ENCODE results near the gene TPM1.
A peak's percentile ranks its signal among the peaks of the same experiment; 100 is the strongest.

The TPM1 gene

DNA sequence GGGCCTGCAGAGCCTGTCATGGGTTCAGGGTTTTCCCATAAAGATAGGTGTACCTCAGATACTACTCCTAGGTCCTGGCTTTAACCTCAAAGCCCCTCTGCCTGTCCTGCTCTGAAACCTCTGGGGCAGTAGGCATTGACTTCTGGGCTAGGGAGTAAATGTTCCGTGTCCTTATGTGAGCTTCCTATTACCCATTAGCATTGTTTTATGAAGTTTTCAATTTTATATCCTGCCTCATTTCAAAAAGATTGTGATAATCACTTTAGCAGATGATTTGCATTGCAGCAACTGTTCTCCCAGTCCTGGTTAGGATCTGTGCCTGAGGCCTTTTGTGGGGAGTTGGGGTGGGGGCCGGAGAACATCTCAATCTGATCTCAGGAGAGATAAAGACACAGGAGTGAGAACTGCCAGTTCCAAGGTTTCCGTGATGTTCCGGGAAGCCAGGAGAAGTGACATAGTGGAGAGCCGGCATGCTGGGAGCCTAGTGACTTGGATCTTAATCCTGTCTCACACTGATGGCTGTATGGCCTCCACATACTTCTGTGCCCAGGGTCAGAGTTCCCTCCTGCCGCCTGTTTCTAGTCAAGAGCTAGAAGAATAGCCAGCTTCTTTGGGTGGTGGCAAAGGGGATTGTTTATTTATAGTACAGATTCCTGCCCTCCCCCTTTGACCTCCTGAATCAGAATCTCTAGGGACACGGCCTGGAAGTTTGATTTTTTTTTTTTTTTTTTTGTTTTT lies 10.6 kb downstream of the TPM1 start:
- no peak for DNase-seq

- no peak for DNase-seq
Observed at GRCh38 chr15:63054281-63054683, 11.7 kb downstream of the TPM1 start.

- DNase-seq = no peak
Observed at GRCh38 chr15:63054985-63055384, 12.4 kb downstream of the TPM1 start.

DNA sequence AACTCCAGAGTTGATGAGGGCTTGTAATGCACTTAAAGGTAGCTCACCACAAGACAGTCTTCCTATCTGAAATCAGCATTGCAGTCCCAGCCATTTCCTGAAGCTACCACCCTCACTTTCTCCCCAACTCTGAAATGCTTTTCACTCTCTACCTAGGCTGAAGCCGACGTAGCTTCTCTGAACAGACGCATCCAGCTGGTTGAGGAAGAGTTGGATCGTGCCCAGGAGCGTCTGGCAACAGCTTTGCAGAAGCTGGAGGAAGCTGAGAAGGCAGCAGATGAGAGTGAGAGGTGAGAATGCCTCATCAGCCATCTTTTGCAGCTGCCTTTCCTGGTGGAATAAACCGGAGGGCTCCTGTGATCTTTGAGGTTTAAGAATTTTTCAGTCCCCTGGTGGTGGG lies 14.3 kb downstream of the TPM1 start:
- DNase-seq = peak in 35 of 58 donors; percentile 4 to 80 (median 32)

- no peak for DNase-seq
Observed at GRCh38 chr15:63057468-63058345, 15.2 kb downstream of the TPM1 start.

- no peak for DNase-seq
Observed at GRCh38 chr15:63059075-63059474, 16.5 kb downstream of the TPM1 start.

DNA sequence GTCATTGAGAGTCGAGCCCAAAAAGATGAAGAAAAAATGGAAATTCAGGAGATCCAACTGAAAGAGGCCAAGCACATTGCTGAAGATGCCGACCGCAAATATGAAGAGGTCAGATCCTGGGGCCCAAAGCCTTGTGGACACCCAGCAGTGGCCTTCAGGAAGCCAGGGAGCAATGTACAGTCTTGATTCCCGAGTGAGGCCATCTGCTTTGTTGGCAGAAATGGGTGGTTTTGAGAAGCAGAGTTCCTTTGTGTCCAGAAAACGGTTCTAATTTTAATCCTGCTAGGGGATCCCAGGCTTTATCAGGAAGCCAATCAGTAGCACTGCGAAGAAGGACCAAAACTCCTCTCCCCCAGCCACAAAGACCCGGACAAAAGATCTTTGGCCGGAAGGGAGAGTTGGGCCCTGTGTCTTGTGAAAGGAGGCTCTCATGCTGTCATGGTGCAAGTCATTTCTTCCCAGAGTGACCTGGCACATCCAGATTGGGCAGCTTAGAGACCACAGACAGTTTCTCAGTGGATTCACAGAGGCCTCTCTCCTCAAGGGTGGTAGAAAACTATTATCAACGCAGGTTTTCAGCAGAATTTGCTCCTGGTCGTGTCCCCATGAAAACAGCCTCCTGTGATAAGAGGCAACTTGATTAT lies 17.1 kb downstream of the TPM1 start:
- DNase-seq = no peak

GRCh38 chr15:63060699-63061098 lies 18.2 kb downstream of the TPM1 start:
- DNase-seq = no peak

- DNase-seq = no peak
Observed at GRCh38 chr15:63061975-63062374, 19.4 kb downstream of the TPM1 start.

DNA sequence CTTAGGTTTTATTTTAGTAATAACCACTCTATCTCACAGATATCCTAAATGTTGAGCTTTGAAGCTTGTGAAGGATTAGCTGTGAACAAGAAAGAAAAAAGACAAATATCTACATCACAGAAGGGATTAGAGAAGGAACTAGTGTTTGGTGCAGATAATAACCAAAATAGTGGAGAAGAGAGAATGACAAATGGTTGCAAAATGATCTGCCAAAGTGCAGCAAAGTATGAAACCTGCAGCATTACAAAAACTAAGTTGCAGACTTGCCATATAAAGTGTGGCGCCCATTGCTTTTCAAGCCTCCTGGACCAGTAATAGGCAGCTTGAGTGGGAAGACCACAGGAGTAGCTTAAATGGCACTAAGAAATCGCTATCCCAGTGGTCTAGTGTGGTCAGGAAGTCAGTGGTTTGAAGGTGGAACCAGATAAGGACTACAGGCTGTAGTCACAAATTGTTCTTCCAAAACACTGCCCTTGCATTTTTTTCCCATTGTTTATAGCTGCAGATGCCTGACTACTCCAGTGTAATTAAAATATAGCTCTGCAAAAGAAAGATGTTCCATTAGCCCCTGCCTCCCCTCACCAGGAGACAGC lies 20.7 kb downstream of the TPM1 start:
- DNase-seq = no peak

GRCh38 chr15:63063877-63064409 lies 21.4 kb downstream of the TPM1 start:
- DNase-seq = no peak

- DNase-seq = no peak
Observed at GRCh38 chr15:63065262-63066221, 23.0 kb downstream of the TPM1 start.

- no peak for DNase-seq
Observed at GRCh38 chr15:63066272-63066671, 23.7 kb downstream of the TPM1 start.

- no peak for DNase-seq
Observed at GRCh38 chr15:63067306-63067705, 24.8 kb downstream of the TPM1 start.

DNA sequence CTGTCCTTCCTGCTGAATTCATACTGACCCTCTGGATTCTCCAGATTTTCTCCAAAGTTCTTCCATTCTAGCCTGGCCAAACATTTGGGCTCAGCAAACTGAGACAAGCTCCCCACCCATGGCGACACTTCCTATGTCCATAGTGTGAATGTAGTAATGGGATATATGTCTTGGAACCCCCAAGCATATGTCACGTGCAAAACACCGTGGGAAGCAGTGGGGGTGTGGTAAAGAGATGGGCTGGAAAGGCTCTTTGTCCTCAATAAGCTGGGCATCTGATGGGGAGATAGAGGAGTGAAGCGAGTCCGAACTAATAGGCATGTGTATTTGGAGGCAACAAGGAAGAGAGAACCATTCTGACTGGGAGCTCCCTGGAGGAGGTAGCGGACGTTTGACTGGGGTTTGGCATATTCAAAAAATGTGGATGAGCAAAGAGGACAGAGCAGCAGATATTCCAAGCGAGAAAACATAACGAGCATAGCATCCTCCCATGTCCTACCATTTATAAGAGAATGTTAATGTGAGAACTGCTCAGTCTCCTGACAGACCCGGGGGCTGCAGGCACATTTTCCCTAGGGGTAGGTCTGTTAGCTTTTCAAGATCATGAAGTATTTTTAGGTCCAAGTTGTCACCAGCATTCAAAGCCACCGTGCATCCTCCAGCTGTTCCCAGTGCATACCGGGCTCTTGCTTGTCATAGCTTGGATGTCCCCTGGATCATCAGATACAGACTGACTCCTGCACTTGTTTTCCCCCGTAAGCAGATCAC lies 25.6 kb downstream of the TPM1 start:
- DNase-seq = no peak

GRCh38 chr15:63069616-63070090 lies 27.1 kb downstream of the TPM1 start:
- no peak for DNase-seq

GRCh38 chr15:63070681-63071129 lies 28.2 kb downstream of the TPM1 start:
- no peak for DNase-seq

DNA sequence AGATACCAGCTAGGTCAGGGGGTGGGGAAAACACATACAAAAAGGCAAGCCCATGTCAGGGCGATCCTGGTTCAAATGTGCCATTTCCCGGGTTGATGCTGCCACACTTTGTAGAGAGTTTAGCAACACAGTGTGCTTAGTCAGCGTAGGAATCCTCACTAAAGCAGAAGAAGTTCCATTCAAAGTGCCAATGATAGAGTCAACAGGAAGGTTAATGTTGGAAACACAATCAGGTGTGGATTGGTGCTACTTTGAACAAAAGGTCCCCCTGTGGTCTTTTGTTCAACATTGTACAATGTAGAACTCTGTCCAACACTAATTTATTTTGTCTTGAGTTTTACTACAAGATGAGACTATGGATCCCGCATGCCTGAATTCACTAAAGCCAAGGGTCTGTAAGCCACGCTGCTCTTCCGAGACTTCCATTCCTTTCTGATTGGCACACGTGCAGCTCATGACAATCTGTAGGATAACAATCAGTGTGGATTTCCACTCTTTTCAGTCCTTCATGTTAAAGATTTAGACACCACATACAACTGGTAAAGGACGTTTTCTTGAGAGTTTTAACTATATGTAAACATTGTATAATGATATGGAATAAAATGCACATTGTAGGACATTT lies 28.9 kb downstream of the TPM1 start:
- no peak for DNase-seq
